Measurements from ENCODE around the gene GRAP. TPM values are rescaled to one million over a fixed set of nuclear protein-coding genes. Genes with fewer than 3 reads are reported as not detected.

GRAP gene
- total RNA-seq, 1 donor from 2014 or later: 1.7 TPM

DNA sequence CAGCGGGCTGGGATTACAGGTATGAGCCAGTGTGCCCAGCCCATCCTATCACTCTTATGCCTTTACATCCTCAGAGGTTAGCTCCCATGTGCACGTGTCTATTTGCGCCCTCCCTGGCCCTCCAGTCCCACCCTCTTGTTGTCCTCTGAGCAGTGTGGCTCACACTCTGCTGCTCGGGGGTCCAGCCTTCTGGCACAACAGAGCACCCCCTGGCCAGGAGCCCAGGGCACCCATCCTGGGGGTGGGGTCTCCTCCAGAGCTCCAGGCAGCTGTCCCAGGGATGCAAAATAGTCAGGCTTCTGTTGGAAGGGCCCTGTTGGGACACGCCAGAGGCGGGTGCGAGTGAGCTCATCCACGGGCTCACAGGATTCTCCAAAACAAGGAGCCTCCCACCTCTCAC is 30.5 kb downstream of the GRAP start:
- TF ChIP-seq, protein P1, sequence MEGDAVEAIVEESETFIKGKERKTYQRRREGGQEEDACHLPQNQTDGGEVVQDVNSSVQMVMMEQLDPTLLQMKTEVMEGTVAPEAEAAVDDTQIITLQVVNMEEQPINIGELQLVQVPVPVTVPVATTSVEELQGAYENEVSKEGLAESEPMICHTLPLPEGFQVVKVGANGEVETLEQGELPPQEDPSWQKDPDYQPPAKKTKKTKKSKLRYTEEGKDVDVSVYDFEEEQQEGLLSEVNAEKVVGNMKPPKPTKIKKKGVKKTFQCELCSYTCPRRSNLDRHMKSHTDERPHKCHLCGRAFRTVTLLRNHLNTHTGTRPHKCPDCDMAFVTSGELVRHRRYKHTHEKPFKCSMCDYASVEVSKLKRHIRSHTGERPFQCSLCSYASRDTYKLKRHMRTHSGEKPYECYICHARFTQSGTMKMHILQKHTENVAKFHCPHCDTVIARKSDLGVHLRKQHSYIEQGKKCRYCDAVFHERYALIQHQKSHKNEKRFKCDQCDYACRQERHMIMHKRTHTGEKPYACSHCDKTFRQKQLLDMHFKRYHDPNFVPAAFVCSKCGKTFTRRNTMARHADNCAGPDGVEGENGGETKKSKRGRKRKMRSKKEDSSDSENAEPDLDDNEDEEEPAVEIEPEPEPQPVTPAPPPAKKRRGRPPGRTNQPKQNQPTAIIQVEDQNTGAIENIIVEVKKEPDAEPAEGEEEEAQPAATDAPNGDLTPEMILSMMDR (IDR thresholded peaks at IDR 0.05; ENCODE audit: borderline replicate concordance): no peak

DNA sequence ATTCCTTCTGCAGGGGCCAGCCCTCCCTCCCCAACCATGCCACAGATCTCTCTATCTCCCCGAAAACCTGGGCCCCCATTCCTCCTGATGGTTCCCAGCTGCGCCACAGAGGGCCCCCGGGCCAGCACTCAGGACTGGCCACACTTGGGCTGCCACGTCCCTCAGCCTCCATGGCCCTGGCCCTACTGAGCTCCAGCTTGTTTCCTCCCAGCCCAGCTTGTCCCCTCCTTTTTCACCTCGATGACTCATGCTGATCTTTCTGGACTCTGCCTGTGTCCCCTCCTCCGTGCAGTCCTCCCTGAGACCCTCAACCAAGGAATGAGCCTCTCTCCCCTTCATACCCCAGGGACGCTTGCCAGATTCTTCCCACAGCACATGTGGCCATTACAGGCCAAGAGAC is 31.3 kb downstream of the GRAP start:
- TF ChIP-seq, protein P1 (IDR thresholded peaks at IDR 0.05; ENCODE audit: borderline replicate concordance): no peak
- H3K27me3 ChIP-seq (ENCODE audit: low read depth): no peaks in the 10 kb centered on the region
- H3K27ac ChIP-seq (replicated peaks): no peak overlapping the region
- H3K4me3 ChIP-seq: no peak overlapping the region
- DNase-seq: no peak
- intact Hi-C loops (cut with micrococcal nuclease): no loop called here
- H3K4me1 ChIP-seq: no peaks in the 10 kb centered on the region
- H3K9me3 ChIP-seq (replicated peaks): no peaks in the 10 kb centered on the region
- no peaks in the 10 kb centered on the region for H3K36me3 ChIP-seq

More for the DNA sequence above, 30.5 kb downstream of the GRAP start:
- H3K4me1 ChIP-seq: no peaks in the 10 kb centered on the region
- H3K36me3 ChIP-seq: no peaks in the 10 kb centered on the region
- no peak overlapping the region for H3K4me3 ChIP-seq
- H3K27ac ChIP-seq (replicated peaks): no peak overlapping the region
- H3K9me3 ChIP-seq (replicated peaks): no peaks in the 10 kb centered on the region
- no peaks in the 10 kb centered on the region for H3K27me3 ChIP-seq (ENCODE audit: low read depth)
- intact Hi-C loops (cut with micrococcal nuclease): no loop called here
- DNase-seq: no peak

DNA sequence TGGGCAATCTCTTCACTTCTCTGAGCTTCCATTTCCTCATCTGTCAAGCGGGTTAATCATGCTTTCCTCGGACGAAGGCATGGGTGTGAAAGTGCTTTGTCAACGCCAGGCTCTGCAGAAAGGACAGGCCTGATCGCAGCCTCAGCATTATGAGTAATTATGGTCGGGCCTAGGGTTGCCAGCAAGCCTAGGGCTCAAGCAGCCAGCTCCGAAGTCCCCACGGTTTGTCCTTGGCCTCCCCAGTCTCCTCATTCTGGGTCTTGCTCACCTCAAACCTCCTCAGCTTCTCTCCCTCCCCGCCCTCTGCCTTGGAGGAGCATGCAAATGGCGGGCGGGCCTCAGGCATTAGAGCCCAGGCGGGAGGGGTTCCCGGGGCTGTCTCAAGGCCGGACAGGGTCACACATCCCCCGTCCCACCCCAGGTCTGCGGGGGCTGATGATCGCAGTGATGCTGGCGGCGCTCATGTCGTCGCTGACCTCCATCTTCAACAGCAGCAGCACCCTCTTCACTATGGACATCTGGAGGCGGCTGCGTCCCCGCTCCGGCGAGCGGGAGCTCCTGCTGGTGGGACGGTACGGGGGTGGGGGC is 32.0 kb downstream of the GRAP start:
- Histone ChIP-seq H3K4me3 (no peak overlapping the region), H3K36me3 (no peaks in the 10 kb centered on the region), H3K27me3 (ENCODE audit: low read depth) (no peaks in the 10 kb centered on the region), H3K9me3 (replicated peaks) (no peaks in the 10 kb centered on the region), H3K27ac (replicated peaks) (no peak overlapping the region), H3K4me1 (no peaks in the 10 kb centered on the region)
- no peak for DNase-seq
- TF ChIP-seq, protein P1 (IDR thresholded peaks at IDR 0.05; ENCODE audit: borderline replicate concordance): no peak
- intact Hi-C loops (cut with micrococcal nuclease): no loop called here

DNA sequence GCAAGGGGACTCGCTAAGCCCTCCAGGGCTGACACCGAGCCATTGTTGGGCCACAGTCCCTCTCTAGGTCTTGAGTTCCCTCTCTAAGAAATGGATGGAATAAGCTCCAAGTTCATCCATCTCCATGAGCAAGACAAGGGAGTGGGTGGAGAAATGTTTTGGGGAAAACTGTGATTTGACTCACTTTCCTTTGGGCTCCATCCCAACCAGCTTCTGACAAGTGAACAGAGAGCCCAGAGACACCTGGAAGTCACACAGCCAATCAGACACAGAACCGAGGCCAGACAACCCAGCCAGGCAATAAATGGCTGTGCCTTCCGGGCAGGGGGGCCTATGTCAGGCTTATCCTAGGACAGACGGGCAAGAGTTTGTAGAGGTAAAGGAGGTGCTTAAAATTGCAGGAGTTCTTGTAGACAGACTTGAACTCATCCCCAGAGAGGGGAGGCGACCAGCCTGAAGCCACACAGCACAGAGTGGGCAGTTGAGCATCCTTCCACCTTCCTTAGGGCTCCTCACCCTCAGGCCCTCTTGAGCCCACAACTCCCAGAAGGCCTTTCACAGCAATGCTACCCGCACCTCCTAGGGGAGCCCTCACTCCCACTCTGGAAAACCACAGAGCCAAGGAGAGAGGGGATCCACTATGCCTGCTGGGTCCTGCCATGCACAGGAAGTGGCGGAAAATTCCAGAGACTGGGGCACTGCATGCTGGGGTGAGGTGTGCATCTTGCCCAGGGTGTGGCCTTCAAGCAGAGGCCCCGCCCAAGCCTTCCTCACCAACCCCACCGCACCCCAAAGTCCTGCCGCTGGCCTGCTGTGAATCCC is 32.7 kb downstream of the GRAP start:
- H3K36me3 ChIP-seq: no peaks in the 10 kb centered on the region
- no peaks in the 10 kb centered on the region for H3K27me3 ChIP-seq (ENCODE audit: low read depth)
- intact Hi-C loops (cut with micrococcal nuclease): no loop called here
- H3K27ac ChIP-seq (replicated peaks): no peak overlapping the region
- H3K4me3 ChIP-seq: no peak overlapping the region
- H3K4me1 ChIP-seq: no peaks in the 10 kb centered on the region
- H3K9me3 ChIP-seq (replicated peaks): no peaks in the 10 kb centered on the region
- no peak for DNase-seq
- TF ChIP-seq, protein P1 (IDR thresholded peaks at IDR 0.05; ENCODE audit: borderline replicate concordance): no peak

DNA sequence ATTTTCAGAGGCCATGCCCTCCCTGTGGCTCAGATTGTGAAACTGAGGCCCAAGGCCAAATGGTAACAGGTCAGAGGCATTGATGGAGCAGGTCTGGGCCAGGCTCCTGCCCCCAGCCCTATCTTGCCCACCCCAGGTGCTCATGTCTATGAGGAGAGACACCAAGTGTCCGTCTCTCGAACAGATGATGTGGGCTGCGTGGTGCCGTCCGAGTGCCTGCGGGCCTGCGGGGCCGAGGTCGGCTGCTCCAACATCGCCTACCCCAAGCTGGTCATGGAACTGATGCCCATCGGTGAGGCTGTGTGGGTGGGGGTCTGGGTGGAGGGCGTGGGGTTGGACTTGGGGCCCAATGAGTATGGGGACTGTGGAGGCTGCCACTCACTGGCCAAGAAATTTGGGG is 33.5 kb downstream of the GRAP start:
- Histone ChIP-seq H3K27me3 (ENCODE audit: low read depth) (no peaks in the 10 kb centered on the region), H3K9me3 (replicated peaks) (no peaks in the 10 kb centered on the region), H3K36me3 (no peaks in the 10 kb centered on the region), H3K4me1 (no peaks in the 10 kb centered on the region), H3K27ac (replicated peaks) (no peak overlapping the region), H3K4me3 (no peak overlapping the region)
- TF ChIP-seq, protein P1 (IDR thresholded peaks at IDR 0.05; ENCODE audit: borderline replicate concordance): no peak
- intact Hi-C loops (cut with micrococcal nuclease): no loop called here
- no peak for DNase-seq
